DND-41 (cell line): ENCODE data around the gene EYS.

Source experiments
- ATAC-seq: fragments of 200-7000 bp; cut with Tn5 transposase; 3 replicates; pipeline ENCODE4 v1.9.1; 2021; ENCODE audit warnings: low read depth; ENCODE audit not compliant: insufficient read depth
- DNase-seq: peaks from one replicate; pipeline ENCODE4 v3.0.0-alpha.2; 2020
- H2AFZ ChIP-seq: 2 replicates; pipeline ENCODE4 v1.6.0; 2012; ENCODE audit warnings: low read depth, low read length
- H3K27ac ChIP-seq: 2 replicates; pipeline ENCODE4 v1.5.1; 2012; ENCODE audit warnings: low read length, inconsistent platforms
- H3K27me3 ChIP-seq: fragments of 200-600 bp; sonication (generic); 2 replicates; pipeline ENCODE4 v1.6.0; 2012; ENCODE audit warnings: low read length, mild to moderate bottlenecking, inconsistent platforms; ENCODE audit not compliant: insufficient read depth, poor library complexity
- H3K36me3 ChIP-seq: 2 replicates; pipeline ENCODE4 v1.5.1; 2012; ENCODE audit warnings: low read length, inconsistent platforms; ENCODE audit not compliant: insufficient read depth
- H3K4me1 ChIP-seq: 2 replicates; pipeline ENCODE4 v1.5.1; 2012; ENCODE audit warnings: mild to moderate bottlenecking, low read length; ENCODE audit not compliant: insufficient read depth
- H3K4me2 ChIP-seq: 2 replicates; pipeline ENCODE4 v1.6.0; 2012; ENCODE audit warnings: mild to moderate bottlenecking, moderate library complexity, low read length, inconsistent platforms; ENCODE audit not compliant: insufficient read depth
- H3K4me3 ChIP-seq, 2 experiments: fragments of 200-600 bp in 1 of 2; shearing (Covaris generic) in 1 of 2; 2 replicates each; pipeline ENCODE4 v1.5.1; 2012 to 2016; ENCODE audit warnings: inconsistent platforms in 2 of 2, low read length in 2 of 2, mild to moderate bottlenecking in 2 of 2, low read depth in 1 of 2, moderate library complexity in 1 of 2
- H3K79me2 ChIP-seq: 2 replicates; pipeline ENCODE4 v1.6.0; 2012; ENCODE audit warnings: low read length, inconsistent platforms; ENCODE audit not compliant: insufficient read depth
- H3K9ac ChIP-seq: 2 replicates; pipeline ENCODE4 v1.6.0; 2012; ENCODE audit warnings: low read depth, mild to moderate bottlenecking, inconsistent platforms, low read length, moderate library complexity
- H3K9me3 ChIP-seq: 2 replicates; pipeline ENCODE4 v1.5.1; 2012; ENCODE audit warnings: low read length, moderate library complexity, mild to moderate bottlenecking, inconsistent platforms; ENCODE audit not compliant: insufficient read depth, severe bottlenecking
- H4K20me1 ChIP-seq: 2 replicates; pipeline ENCODE4 v1.6.0; 2012; ENCODE audit warnings: low read length; ENCODE audit not compliant: insufficient read depth
- EZH2 ChIP-seq: IDR thresholded peaks from 3 replicates; pipeline ENCODE4 v1.6.1; 2012; ENCODE audit warnings: borderline replicate concordance, low read depth, mild to moderate bottlenecking, moderate library complexity, low read length, inconsistent platforms; ENCODE audit not compliant: severe bottlenecking
- TF ChIP-seq, protein P1 (sequence below): IDR thresholded peaks from 2 replicates; pipeline ENCODE4 v1.5.1; 2012; ENCODE audit warnings: borderline replicate concordance, low read length, moderate library complexity, mild to moderate bottlenecking; ENCODE audit not compliant: poor library complexity, severe bottlenecking; ENCODE audit errors: extremely low read depth

EYS gene

DNA sequence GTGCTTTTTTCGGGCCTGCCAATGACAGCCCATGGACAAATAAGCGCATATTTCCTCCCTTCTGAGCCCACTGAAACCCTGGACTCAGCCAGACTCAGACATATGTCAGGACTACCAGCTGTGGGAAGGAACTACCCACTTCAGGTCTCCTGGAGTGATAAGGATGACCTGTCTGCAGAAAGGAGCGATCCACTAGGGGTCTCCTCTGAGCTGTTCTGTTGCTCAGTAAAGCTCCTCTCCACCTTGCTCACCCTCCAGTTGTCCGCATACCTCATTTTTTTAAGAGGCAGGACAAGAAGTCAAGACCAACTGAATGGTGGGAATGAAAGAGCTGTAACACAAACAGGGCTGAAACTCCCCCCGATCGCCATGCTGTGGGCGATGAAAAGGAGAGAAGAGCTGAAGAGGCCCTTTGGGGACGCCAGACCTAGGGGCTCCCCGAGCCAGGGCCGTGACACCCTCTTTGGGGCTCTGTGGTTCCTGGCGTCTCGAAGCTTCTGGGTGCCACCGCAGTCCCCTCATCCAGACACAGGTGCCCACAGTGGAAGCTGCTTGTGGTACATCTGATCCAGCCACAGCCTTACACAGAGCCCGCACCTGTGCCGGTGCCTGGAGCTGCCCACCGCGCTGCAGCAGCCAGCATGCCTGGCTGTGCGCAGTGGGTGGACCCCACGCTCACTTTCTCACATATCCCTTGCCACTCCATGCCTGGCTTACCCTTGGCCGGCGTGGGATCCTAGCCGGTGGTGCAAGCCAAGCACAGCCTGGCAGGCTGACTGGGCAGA, 68.8 kb downstream of the EYS start:
- Histone ChIP-seq H3K9me3 (peaks cover 5% of the 10 kb centered on the region), H3K4me2 (no peak overlapping the region), H3K4me1 (no peaks in the 10 kb centered on the region), H3K36me3 (no peaks in the 10 kb centered on the region), H3K27ac (no peak overlapping the region), H3K4me3 (no peak overlapping the region), H4K20me1 (no peaks in the 10 kb centered on the region), H3K79me2 (no peaks in the 10 kb centered on the region), H3K27me3 (no peaks in the 10 kb centered on the region), H2AFZ (no peak overlapping the region), H3K9ac (no peak overlapping the region)
- no peak for DNase-seq
- TF ChIP-seq, protein P1, sequence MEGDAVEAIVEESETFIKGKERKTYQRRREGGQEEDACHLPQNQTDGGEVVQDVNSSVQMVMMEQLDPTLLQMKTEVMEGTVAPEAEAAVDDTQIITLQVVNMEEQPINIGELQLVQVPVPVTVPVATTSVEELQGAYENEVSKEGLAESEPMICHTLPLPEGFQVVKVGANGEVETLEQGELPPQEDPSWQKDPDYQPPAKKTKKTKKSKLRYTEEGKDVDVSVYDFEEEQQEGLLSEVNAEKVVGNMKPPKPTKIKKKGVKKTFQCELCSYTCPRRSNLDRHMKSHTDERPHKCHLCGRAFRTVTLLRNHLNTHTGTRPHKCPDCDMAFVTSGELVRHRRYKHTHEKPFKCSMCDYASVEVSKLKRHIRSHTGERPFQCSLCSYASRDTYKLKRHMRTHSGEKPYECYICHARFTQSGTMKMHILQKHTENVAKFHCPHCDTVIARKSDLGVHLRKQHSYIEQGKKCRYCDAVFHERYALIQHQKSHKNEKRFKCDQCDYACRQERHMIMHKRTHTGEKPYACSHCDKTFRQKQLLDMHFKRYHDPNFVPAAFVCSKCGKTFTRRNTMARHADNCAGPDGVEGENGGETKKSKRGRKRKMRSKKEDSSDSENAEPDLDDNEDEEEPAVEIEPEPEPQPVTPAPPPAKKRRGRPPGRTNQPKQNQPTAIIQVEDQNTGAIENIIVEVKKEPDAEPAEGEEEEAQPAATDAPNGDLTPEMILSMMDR, result peak; percentile 15
- TF ChIP-seq EZH2, result no peak
- ATAC-seq, result no peak

DNA sequence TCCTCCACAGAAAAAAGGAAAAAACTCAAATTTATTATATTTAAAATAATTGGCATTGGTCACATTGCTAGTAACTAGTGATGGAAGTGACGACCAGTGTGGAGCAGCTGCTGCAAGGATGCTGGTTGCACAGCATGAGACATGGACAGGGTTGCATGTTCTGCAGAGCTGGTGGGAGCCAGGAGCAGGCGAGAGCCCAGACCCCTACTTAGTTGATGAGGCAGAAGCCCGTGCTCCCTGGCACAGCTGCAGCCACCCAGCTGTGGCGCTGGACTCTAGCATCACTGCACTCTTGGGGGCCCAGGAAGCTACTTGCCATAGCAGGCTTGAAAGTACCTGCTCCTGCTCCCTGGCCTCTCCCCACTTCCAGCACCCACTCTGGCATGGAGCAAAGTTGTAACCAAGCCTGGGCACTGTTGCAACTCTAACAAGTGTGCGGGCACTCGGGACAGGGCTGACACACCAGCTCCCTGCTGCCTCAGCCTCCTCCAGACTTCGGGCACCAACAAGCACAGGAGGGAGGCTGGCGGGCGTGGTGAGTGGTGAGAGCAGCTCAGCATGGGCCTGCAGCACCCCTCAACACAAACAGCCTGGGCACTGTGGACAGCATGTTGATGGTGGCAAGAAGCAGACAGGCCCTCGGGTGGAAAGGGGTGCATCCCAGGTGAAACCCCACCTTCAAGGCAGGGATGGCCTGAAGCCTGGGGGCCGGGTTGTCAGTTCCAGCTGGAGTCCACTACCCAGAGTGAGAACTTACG, 69.6 kb downstream of the EYS start:
- no peak overlapping the region for H3K4me2 ChIP-seq
- H3K4me1 ChIP-seq, result no peaks in the 10 kb centered on the region
- no peak overlapping the region for H3K9ac ChIP-seq
- no peak for ATAC-seq
- H3K79me2 ChIP-seq, result no peaks in the 10 kb centered on the region
- H3K27ac ChIP-seq, result no peak overlapping the region
- no peaks in the 10 kb centered on the region for H3K36me3 ChIP-seq
- H2AFZ ChIP-seq, result no peak overlapping the region
- no peak overlapping the region for H3K4me3 ChIP-seq
- no peak for DNase-seq
- no peaks in the 10 kb centered on the region for H4K20me1 ChIP-seq
- TF ChIP-seq, protein P1, result no peak
- TF ChIP-seq EZH2, result no peak
- no peaks in the 10 kb centered on the region for H3K27me3 ChIP-seq
- H3K9me3 ChIP-seq, result peaks cover 2% of the 10 kb centered on the region

DNA sequence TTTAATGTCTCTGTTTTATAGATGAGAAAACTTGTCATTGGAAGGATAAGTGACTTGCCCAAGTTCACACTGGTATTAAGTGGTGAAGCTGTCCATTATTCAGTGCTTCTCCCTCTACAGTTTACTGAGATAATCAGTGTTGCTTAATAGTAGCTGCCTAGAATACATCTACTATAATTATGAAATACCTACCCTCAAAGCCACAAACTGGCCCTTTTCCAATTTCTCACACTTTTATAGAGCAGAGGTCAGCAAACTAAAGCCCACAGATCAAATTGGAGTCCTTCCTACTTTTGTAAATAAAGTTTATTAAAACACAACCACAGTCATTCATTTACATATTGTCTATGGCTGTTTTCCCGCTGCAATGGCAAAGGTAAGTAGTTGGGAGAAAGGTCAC, 73.5 kb downstream of the EYS start:
- H3K4me1 ChIP-seq, result no peaks in the 10 kb centered on the region
- ATAC-seq (no peak), DNase-seq (no peak)
- H3K9ac ChIP-seq, result no peak overlapping the region
- no peaks in the 10 kb centered on the region for H3K79me2 ChIP-seq
- peaks cover under 1% of the 10 kb centered on the region for H3K9me3 ChIP-seq
- no peaks in the 10 kb centered on the region for H3K27me3 ChIP-seq
- no peak overlapping the region for H3K27ac ChIP-seq
- no peaks in the 10 kb centered on the region for H3K36me3 ChIP-seq
- H4K20me1 ChIP-seq, result no peaks in the 10 kb centered on the region
- no peak overlapping the region for H2AFZ ChIP-seq
- no peak overlapping the region for H3K4me2 ChIP-seq
- TF ChIP-seq, protein P1, result no peak
- no peak for TF ChIP-seq EZH2
- no peak overlapping the region for H3K4me3 ChIP-seq
